ENCODE data around the gene NUDT2.

Gene NUDT2

DNA sequence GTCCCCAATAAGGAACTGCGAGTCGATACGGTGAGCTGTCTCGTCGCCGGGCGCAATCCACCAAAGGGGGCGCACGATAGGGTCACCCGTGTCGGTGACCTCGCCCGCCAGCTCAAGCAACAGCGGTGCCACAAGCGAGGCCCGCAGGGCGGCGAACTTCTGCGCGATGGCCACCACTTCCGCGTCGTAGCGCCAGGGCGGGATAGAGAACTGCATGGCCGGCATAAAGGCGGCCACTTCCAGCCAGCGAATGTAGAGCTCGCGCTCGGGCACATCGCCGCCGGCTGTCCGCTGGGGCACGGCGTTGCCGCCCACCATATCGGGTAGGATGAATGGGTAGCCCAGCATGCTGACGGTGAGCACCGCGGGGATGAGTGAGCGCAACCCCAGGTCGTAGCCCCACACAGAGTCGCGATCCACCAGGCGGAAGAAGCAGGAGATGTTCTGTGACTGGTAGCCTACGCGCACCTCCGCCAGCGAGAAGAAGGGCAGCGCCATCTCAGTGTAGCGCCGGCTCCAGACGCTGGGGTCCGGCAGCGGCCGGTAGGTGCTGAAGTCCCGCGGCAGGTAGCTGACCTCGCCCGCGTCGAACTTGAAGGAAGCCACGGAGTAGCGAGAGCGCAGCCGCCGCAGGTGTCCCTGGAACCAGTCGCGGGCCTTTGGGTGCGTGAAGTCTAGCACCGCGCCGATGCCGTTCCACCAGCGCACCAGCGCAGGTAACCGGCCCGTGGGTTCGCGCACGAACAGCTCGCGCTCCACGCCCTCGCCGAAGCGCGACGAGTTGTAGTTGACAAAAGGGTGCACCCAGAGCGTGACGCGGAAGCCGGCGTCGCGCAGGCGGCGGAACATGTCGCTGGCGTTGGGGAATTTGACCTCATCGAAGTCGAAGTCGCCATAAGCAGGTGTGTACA lies 41.9 kb downstream of the NUDT2 start:
- no peak overlapping the region for H3K4me2 ChIP-seq
- peaks cover 18 to 51% (median 33%) of the 10 kb centered on the region in 11 experiments; a peak in 21 of 22 replicates for H3K36me3 ChIP-seq
- no peak overlapping the region for H3K27ac ChIP-seq
- peaks cover 0 to 6% (median 0%) of the 10 kb centered on the region in 11 experiments; a peak in 1 of 22 replicates for H4K20me1 ChIP-seq
- no peaks in the 10 kb centered on the region for H3K27me3 ChIP-seq
- peaks cover 39 to 58% (median 48%) of the 10 kb centered on the region in 11 experiments for H3K9me3 ChIP-seq (replicated peaks in 1 of 11)
- H3K4me3 ChIP-seq: 0 out of 20 replicates have a peak overlapping the region, but pooled peaks of 1 of the 10 experiments have one; percentile 10
- H3K9ac ChIP-seq: no peak overlapping the region
- H3K4me1 ChIP-seq: peaks cover 13 to 23% (median 18%) of the 10 kb centered on the region in 10 experiments; a peak in 19 of 20 replicates
- no peak for TF ChIP-seq Cebpa-rat (IDR thresholded peaks at IDR 0.05)

DNA sequence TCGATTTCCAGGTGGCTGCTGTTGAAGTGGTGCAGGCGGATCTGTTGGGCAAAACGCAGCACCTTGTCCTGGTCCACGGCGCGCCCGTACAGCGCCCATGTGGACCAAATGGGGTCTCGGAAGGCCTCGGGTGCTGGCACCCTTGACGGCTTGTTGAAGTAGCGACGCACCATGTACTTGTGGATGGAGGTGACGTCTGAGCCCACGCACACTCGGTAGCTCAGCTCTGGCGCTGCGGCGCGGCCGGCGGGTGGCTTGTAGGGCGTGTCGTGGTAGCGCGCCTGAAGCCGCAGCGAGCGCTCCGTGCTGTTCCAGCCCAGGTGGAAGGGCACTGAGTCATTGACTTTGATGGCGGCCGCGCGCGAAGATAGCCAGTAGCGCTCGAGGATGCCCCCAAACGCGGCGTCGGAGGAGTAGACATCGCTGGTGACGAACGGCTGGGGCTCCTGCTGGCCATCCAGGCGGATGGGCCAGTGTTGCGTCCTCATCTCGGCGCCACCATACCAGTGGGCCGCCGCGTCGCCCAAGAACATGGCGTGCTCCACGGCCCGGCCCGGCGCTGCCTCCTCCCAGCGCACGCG lies 42.6 kb downstream of the NUDT2 start:
- Histone ChIP-seq H3K27me3 (no peaks in the 10 kb centered on the region), H3K4me3 (no peak overlapping the region), H3K4me2 (no peak overlapping the region), H3K36me3 (peaks cover 18 to 51% (median 33%) of the 10 kb centered on the region in 11 experiments; a peak in 21 of 22 replicates), H3K27ac (no peak overlapping the region), H3K4me1 (peaks cover 13 to 26% (median 19%) of the 10 kb centered on the region in 10 experiments; a peak in 19 of 20 replicates), H3K9ac (no peak overlapping the region), H3K9me3 (replicated peaks in 1 of 11) (peaks cover 34 to 53% (median 45%) of the 10 kb centered on the region in 11 experiments), H4K20me1 (peaks cover 0 to 6% (median 0%) of the 10 kb centered on the region in 11 experiments; a peak in 2 of 22 replicates)
- TF ChIP-seq Cebpa-rat (IDR thresholded peaks at IDR 0.05): no peak

- no peaks in the 10 kb centered on the region for H3K27me3 ChIP-seq
- peaks cover 13 to 31% (median 25%) of the 10 kb centered on the region in 10 experiments; a peak in 19 of 20 replicates for H3K4me1 ChIP-seq
- H4K20me1 ChIP-seq: peaks cover 0 to 6% (median 0%) of the 10 kb centered on the region in 11 experiments; a peak in 2 of 22 replicates
- H3K36me3 ChIP-seq: peaks cover 18 to 51% (median 31%) of the 10 kb centered on the region in 11 experiments; a peak in 21 of 22 replicates
- no peak overlapping the region for H3K4me3 ChIP-seq
- H3K9me3 ChIP-seq (replicated peaks in 1 of 11): peaks cover 29 to 49% (median 39%) of the 10 kb centered on the region in 11 experiments
- H3K9ac ChIP-seq: no peak overlapping the region
- no peak for TF ChIP-seq Cebpa-rat (IDR thresholded peaks at IDR 0.05)
- no peak overlapping the region for H3K27ac ChIP-seq
- no peak overlapping the region for H3K4me2 ChIP-seq
These were observed 43.2 kb downstream of the NUDT2 start for GRCh38 chr9:34372467-34373011.

- Histone ChIP-seq H3K4me1 (peaks cover 13 to 37% (median 31%) of the 10 kb centered on the region in 10 experiments; a peak in 19 of 20 replicates), H3K4me3 (no peak overlapping the region), H3K9me3 (replicated peaks in 1 of 11) (peaks cover 16 to 37% (median 28%) of the 10 kb centered on the region in 11 experiments), H4K20me1 (peaks cover 0 to 6% (median 0%) of the 10 kb centered on the region in 11 experiments; a peak in 2 of 22 replicates), H3K4me2 (no peak overlapping the region), H3K27me3 (no peaks in the 10 kb centered on the region), H3K9ac (no peak overlapping the region), H3K36me3 (peaks cover 12 to 40% (median 24%) of the 10 kb centered on the region in 11 experiments; a peak in 21 of 22 replicates), H3K27ac (no peak overlapping the region)
- no peak for TF ChIP-seq Cebpa-rat (IDR thresholded peaks at IDR 0.05)
These were observed 44.4 kb downstream of the NUDT2 start for GRCh38 chr9:34373749-34374148.

- Histone ChIP-seq H3K27me3 (no peaks in the 10 kb centered on the region), H4K20me1 (peaks cover 0 to 7% (median 0%) of the 10 kb centered on the region in 11 experiments; a peak in 2 of 22 replicates), H3K9ac (no peak overlapping the region), H3K9me3 (replicated peaks in 1 of 11) (peaks cover 15 to 32% (median 26%) of the 10 kb centered on the region in 11 experiments), H3K36me3 (peaks cover 12 to 35% (median 24%) of the 10 kb centered on the region in 11 experiments; a peak in 21 of 22 replicates), H3K4me2 (peak overlapping the region in 2 of 11 experiments; percentile 91 to 98; a peak in 2 of 22 replicates), H3K27ac (no peak overlapping the region), H3K4me1 (peaks cover 13 to 43% (median 37%) of the 10 kb centered on the region in 10 experiments; a peak in 19 of 20 replicates), H3K4me3 (no peak overlapping the region)
- TF ChIP-seq Cebpa-rat (IDR thresholded peaks at IDR 0.05): no peak
These were observed 45.0 kb downstream of the NUDT2 start for GRCh38 chr9:34374339-34374738.

GRCh38 chr9:34374905-34375552 lies 45.7 kb downstream of the NUDT2 start:
- Histone ChIP-seq H3K36me3 (peaks cover 12 to 30% (median 24%) of the 10 kb centered on the region in 11 experiments; a peak in 21 of 22 replicates), H3K4me2 (peak overlapping the region; percentile 9 to 99 (median 95); a peak in 19 of 22 replicates), H3K9ac (no peak overlapping the region), H3K9me3 (replicated peaks in 1 of 11) (peaks cover 15 to 29% (median 25%) of the 10 kb centered on the region in 11 experiments), H3K4me1 (peaks cover 19 to 50% (median 44%) of the 10 kb centered on the region in 10 experiments), H3K27me3 (no peaks in the 10 kb centered on the region; a peak in 1 of 22 replicates), H3K4me3 (no peak overlapping the region), H4K20me1 (peaks cover 0 to 7% (median 0%) of the 10 kb centered on the region in 11 experiments; a peak in 2 of 22 replicates), H3K27ac (no peak overlapping the region)
- no peak for TF ChIP-seq Cebpa-rat (IDR thresholded peaks at IDR 0.05)

DNA sequence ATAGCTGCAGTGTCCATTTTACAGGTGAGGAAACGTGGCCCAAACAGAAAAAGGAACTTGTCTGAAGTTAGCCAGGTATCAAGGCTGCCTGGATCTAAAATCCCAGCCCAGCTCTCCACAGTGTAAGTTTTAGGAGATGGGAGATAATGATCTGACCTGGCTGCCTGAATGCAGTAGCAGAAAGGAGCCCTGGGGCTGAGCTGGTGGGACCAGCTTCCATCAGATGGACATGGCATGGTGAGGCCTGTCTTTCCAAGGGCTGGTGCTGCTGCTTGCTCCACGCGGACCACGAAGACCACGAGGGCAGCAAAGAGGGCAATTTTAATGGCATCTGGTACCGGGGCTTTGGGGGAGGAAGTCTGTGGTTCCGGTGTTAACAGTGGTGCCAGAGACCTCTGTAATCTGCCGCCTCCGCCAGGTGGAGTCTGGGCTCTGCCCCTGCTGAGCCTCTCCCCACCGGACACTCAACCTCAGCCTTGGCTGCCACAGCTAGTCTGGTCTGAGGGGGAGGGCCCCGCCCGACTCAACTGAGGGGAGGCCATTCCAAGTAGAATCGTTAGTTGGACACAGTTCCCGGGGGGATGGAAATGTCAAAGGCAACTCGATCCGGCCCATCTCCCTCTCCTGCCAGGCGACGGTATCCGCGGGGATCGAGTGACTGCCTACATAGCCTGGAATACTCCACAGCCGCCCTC lies 46.7 kb downstream of the NUDT2 start:
- H4K20me1 ChIP-seq: peaks cover 0 to 7% (median 0%) of the 10 kb centered on the region in 11 experiments; a peak in 2 of 22 replicates
- H3K27ac ChIP-seq: peak overlapping the region in 7 of 11 experiments; percentile 29 to 60 (median 47); a peak in 11 of 22 replicates
- H3K4me1 ChIP-seq: peaks cover 24 to 58% (median 53%) of the 10 kb centered on the region in 10 experiments
- H3K4me2 ChIP-seq: peak overlapping the region; percentile 88 to 99 (median 95)
- H3K9me3 ChIP-seq (replicated peaks in 1 of 11): peaks cover 10 to 19% (median 17%) of the 10 kb centered on the region in 11 experiments
- peaks cover 8 to 19% (median 14%) of the 10 kb centered on the region in 11 experiments; a peak in 21 of 22 replicates for H3K36me3 ChIP-seq
- peak overlapping the region; percentile 59 to 80 (median 77) for H3K9ac ChIP-seq
- TF ChIP-seq Cebpa-rat (IDR thresholded peaks at IDR 0.05): no peak
- H3K4me3 ChIP-seq: peak overlapping the region; percentile 65 to 81 (median 70)
- H3K27me3 ChIP-seq: peaks cover 0 to 2% (median 0%) of the 10 kb centered on the region in 11 experiments; a peak in 4 of 22 replicates
